Heart right ventricle (tissue), 16 donors: ENCODE data around the gene AHR. TPM values are rescaled to one million over a fixed set of nuclear protein-coding genes. Genes with fewer than 3 reads are reported as not detected.

Source experiments
- ATAC-seq, 8 donors: fragments of 200-7000 bp; cut with Tn5 transposase; one replicate each; pipeline ENCODE4 v1.9.1; 2020; ENCODE audit warnings: mild to moderate bottlenecking in 8 of 8, moderate library complexity in 8 of 8, moderate number of reproducible peaks in 1 of 8
- DNase-seq, 2 donors: peaks; one replicate each; pipeline ENCODE4 v3.0.0-alpha.2; 2020
- H3K27ac ChIP-seq, 10 donors: fragments of 200-600 bp; sonication (generic) in 2 of 10; one replicate each; pipeline versions ENCODE4 v1.5.0 to v1.8.0; 2020 to 2022; ENCODE audit warnings: mild to moderate bottlenecking in 3 of 10
- H3K27me3 ChIP-seq, 7 donors: fragments of 200-600 bp; one replicate each; pipeline ENCODE4 v1.8.0; 2021 to 2022; ENCODE audit warnings: mild to moderate bottlenecking in 2 of 7
- H3K36me3 ChIP-seq, 9 donors: fragments of 200-600 bp; sonication (generic) in 1 of 9; one replicate each; pipeline versions ENCODE4 v1.5.0 to v1.8.0; 2020 to 2022; ENCODE audit warnings: mild to moderate bottlenecking in 2 of 9
- H3K4me1 ChIP-seq, 9 donors: fragments of 200-600 bp; sonication (generic) in 1 of 9; one replicate each; pipeline versions ENCODE4 v1.5.0 to v1.8.0; 2020 to 2022; ENCODE audit warnings: mild to moderate bottlenecking in 4 of 9
- H3K4me3 ChIP-seq, 10 donors: fragments of 200-600 bp; sonication (generic) in 2 of 10; one replicate each; pipeline versions ENCODE4 v1.5.0 to v1.8.0; 2020 to 2022; ENCODE audit warnings: mild to moderate bottlenecking in 7 of 10, moderate library complexity in 2 of 10
- H3K9me3 ChIP-seq, 11 donors: fragments of 200-600 bp in 10 of 11; sonication (generic) in 2 of 11; one replicate each; pipeline versions ENCODE4 v1.5.0 to v1.8.0; 2013 to 2022; ENCODE audit warnings: mild to moderate bottlenecking in 2 of 11, control low read depth in 1 of 11, moderate library complexity in 1 of 11
- CTCF ChIP-seq, 9 donors: fragments of 200-600 bp; sonication (generic) in 2 of 9; IDR thresholded peaks; one replicate each; pipeline versions ENCODE4 v1.5.0 to v1.8.0; 2021 to 2022; ENCODE audit warnings: antibody characterized with exemption in 9 of 9, mild to moderate bottlenecking in 5 of 9, moderate library complexity in 1 of 9
- WGBS, 2 donors: extraction: QIAGEN DNeasy Blood & Tissue Kit; methylation state at CpG; one replicate each; pipeline ENCODE4 v1.1.7; 2013; ENCODE audit warnings: inconsistent platforms in 1 of 2; 5-methylcytosine and 5-hydroxymethylcytosine counted together
- intact Hi-C, 10 donors: fragments of 100-400 bp; cut with DNase I; formaldehyde crosslinking; loops; one replicate each; pipeline versions ENCODE4 v1.11.1 to v1.14.2; 2022
- polyA plus RNA-seq, 2 donors: library from polyadenylated mRNA; stranded (reverse); fragments of 200-250 nt; gene quantifications; one replicate each; pipeline ENCODE4 v1.2.3, GENCODE V29; 2013
- total RNA-seq, 10 donors: library from RNA; stranded (reverse); fragmentation: NEBNext Ultra II Directional in 3 of 10; extraction: Animal tissue kit (Norgen Biotek cat#: 25700) in 3 of 10; gene quantifications; one replicate each; pipeline versions ENCODE4 v1.2.1 to v1.2.4, GENCODE V29; 2021 to 2023
- donor health status: Arrhythmogenic right ventricular cardiomyopathy.
- donor health status: ischemic (EF 13 %, LVEDD 7.1; RV severe dilation, severe dysfunction).
- donor health status: healthy with polysubstance abuse.
- donor health status: DM: no; HTN: yes; CAD: no.
- donor health status: DM: no; HTN: no; CAD: no.
- donor health status: ischemic (EF 25% LVEDD 6.9; RV normal size, moderate dysfunction).
- donor health status: ischemic (EF 25% LVEDD 5.7; RV mildly dilated, moderate dysfunction).
- donor health status: healthy.
- donor health status: DM: yes; HTN: yes; CAD: no.
- donor health status: Ischemic cardiomyopathy.
- donor health status: ischemic (EF 35%, LVEDD 5.7; RV mildly dilated, moderate dysfunction).
- donor health status: nonischemic (EF 11% LVEDD 7.7; RV severe dilation, severe dysfunction).
- donor health status: DM: yes; HTN: yes; CAD: no.
- donor health status: PGD.
- donor health status: ischemic (EF 29% LVEDD 5.4; RV normal size, mild dysfunction).
- donor health status: nonischemic (EF 23%, LVEDD 6.1; RV moderate dilation, normal function).

AHR gene
- total and polyA plus RNA-seq, 12 donors: 5.3 to 52.8 (median 33.0) TPM

GRCh38 chr7:17362439-17363105 is 64.1 kb downstream of the AHR start:
- DNase-seq (no peak), ATAC-seq (no peak)
- H3K4me3 ChIP-seq: no peak overlapping the region
- 95% methylated on average over 23 of the region's 23 CpGs for WGBS, 2 donors
- peaks cover 0 to 10% (median 0%) of the 10 kb centered on the region in 11 donors for H3K9me3 ChIP-seq
- no peaks in the 10 kb centered on the region for H3K4me1 ChIP-seq
- H3K36me3 ChIP-seq: peaks cover 0 to 12% (median 0%) of the 10 kb centered on the region in 9 donors
- H3K27me3 ChIP-seq: no peaks in the 10 kb centered on the region
- intact Hi-C loops: no loop called here
- TF ChIP-seq CTCF (IDR thresholded peaks at IDR 0.05): no peak
- H3K27ac ChIP-seq: no peak overlapping the region

GRCh38 chr7:17364671-17365070 is 66.2 kb downstream of the AHR start:
- no peak for DNase-seq
- Histone ChIP-seq H3K4me3 (no peak overlapping the region), H3K27ac (no peak overlapping the region), H3K4me1 (peaks cover 0 to 15% (median 0%) of the 10 kb centered on the region in 9 donors), H3K36me3 (no peaks in the 10 kb centered on the region), H3K9me3 (peaks cover 0 to 7% (median 0%) of the 10 kb centered on the region in 11 donors), H3K27me3 (no peaks in the 10 kb centered on the region)
- intact Hi-C loops: no loop called here
- TF ChIP-seq CTCF (IDR thresholded peaks at IDR 0.05): no peak
- 74 to 76% methylated on average over 2 of the region's 2 CpGs for WGBS, 2 donors
- ATAC-seq: no peak

GRCh38 chr7:17365775-17366174 is 67.3 kb downstream of the AHR start:
- ATAC-seq: no peak
- intact Hi-C loops: no loop called here

GRCh38 chr7:17367502-17367901 is 69.0 kb downstream of the AHR start:
- Histone ChIP-seq H3K4me3 (no peak overlapping the region), H3K27me3 (no peaks in the 10 kb centered on the region), H3K4me1 (peaks cover 0 to 42% (median 0%) of the 10 kb centered on the region in 9 donors), H3K9me3 (peaks cover 0 to 1% (median 0%) of the 10 kb centered on the region in 11 donors), H3K36me3 (no peaks in the 10 kb centered on the region), H3K27ac (no peak overlapping the region)
- intact Hi-C loops: no loop called here
- WGBS, 2 donors: 85 to 87% methylated on average over 2 of the region's 2 CpGs
- DNase-seq (no peak), ATAC-seq (no peak)
- no peak for TF ChIP-seq CTCF (IDR thresholded peaks at IDR 0.05)

More at GRCh38 chr7:17365775-17366174, 67.3 kb downstream of the AHR start:
- Histone ChIP-seq H3K36me3 (no peaks in the 10 kb centered on the region), H3K4me1 (peaks cover 0 to 26% (median 0%) of the 10 kb centered on the region in 9 donors), H3K9me3 (peaks cover 0 to 7% (median 0%) of the 10 kb centered on the region in 11 donors), H3K27ac (no peak overlapping the region), H3K4me3 (no peak overlapping the region), H3K27me3 (no peaks in the 10 kb centered on the region)
- no peak for DNase-seq
- no peak for TF ChIP-seq CTCF (IDR thresholded peaks at IDR 0.05)
- 94 to 98% methylated on average over 1 of the region's 1 CpG for WGBS, 2 donors
